HuH-7 (cell line): ENCODE data around the gene GPR33.
A peak's percentile ranks its signal among the peaks of the same experiment; 100 is the strongest.
"Not testable (repeated sequence)": the region's sequence is repeated elsewhere in the genome, so short reads cannot be mapped to it uniquely, and the experiment has no call there.

ENCODE experiments used
- DNase-seq: peaks from one replicate; pipeline ENCODE4 v3.0.0; 2011; ENCODE audit warnings: low spot score

Gene GPR33, protein sequence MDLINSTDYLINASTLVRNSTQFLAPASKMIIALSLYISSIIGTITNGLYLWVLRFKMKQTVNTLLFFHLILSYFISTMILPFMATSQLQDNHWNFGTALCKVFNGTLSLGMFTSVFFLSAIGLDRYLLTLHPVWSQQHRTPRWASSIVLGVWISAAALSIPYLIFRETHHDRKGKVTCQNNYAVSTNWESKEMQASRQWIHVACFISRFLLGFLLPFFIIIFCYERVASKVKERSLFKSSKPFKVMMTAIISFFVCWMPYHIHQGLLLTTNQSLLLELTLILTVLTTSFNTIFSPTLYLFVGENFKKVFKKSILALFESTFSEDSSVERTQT

DNA sequence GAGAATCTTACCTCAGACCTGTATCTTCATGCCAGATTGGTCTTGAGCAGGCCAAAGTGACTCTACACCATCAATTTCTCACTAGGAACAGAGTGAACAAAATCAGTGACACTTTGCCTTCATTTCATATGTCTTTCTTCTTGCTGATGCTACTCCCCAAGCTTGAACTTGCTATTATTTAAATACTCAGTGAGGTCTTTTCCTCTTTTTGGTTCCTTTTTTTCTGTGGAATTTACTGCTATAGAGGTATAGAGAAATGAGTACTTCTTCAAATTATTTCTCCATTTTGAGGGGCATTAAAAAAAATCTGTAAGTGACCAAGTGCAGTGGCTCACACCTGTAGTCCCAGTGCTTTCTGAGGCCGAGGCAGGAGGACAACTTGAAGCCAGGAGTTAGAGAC, at the start of gene GPR33:
GPR33 (minus strand) TSS at position 154 of the 400 bp plus-strand sequence. CDS start 4,074 bp downstream, outside the sequence.
- DNase-seq, result no peak

DNA sequence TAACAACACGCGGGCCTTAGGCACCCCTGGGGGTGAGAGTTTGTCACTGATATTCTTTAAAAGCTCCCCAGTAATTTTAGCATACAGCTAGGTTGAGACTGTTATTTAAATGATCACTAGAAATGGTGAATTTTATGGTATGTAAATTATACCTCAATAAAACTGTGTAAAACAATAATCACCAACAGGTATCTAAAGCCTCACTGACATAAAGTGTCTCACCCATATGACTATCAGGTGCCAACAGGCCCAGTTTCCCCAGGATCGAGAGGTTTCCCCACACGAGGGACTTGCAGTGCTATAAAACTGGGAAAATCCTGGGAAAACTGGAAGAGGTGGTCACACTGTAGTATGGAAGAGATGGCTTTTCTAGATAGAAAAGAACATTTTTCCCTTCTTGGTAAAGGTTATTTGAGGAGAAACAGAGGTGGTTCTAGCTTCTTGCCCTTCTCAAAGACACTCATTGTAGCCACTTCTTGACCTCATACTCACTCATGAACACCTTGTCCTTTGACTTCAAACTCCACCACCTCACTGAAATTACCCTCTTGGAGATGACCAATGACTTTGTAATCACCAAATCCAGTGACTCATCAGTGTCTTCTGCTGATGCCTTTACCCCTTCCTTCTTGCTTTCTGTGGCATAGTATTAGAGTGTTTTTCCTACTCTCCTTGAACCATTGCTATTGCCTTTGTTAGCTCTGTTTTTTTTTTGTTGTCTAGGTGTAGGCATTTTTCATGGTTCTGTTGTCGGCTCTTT, 48.5 kb upstream of the GPR33 start:
- DNase-seq, result no peak

DNA sequence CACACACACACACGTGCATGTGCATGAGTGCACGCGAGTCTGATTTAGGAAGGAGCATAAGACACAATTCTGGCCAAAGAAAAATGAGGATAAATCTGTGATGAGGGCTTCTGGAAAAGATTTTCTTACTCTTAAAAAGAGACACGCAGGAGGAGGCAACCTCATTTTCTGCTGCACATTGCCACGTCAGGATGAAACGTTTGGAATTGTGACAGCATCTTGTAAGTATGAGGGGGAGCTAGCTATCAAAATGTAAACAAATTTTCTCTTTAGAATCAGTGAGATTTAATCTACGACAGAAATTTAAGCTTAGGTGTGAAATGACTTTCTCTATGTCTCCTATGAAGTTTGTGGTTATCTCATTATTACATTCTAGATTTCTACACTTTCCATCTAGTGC, 42.3 kb upstream of the GPR33 start:
- DNase-seq, result no peak

DNA sequence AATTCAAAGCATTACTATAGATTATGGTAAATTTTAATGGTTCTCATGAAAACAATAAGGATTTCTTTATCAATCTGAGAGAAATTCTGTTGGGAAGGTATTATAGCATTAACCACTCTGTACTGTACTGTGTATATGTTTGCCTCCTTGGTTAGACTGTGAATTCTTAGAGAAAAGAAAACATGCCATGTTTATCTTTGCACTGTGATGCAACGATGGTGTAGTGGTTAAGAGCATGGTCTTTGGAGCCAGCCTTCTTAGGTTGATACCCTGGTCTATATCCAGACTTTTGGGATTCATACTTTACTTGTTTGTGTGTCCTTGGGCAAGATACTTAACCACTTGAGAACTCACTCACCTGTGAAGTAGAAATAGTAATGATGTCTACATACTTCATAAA, 41.2 kb upstream of the GPR33 start:
- peak; percentile 55 for DNase-seq

DNA sequence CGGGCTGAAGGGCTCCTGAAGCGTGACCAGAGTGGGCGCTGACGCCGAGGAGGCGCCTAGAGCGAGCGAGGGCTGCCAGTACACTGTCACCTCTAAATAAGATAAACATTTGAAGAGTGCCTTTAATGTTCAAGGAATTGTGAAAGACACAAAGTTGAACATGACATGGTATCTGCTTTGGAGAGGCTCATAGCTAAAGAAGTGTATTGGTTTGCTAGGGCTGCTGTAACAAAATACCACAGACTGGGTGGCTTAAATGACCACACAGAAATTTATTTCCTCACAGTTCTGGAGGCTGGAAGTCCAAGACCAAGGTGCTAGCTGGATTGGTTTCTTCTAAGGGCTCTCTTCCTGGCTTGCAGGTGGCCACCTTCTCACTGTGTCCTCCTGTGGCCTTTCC, 39.7 kb upstream of the GPR33 start:
- no peak for DNase-seq

DNA sequence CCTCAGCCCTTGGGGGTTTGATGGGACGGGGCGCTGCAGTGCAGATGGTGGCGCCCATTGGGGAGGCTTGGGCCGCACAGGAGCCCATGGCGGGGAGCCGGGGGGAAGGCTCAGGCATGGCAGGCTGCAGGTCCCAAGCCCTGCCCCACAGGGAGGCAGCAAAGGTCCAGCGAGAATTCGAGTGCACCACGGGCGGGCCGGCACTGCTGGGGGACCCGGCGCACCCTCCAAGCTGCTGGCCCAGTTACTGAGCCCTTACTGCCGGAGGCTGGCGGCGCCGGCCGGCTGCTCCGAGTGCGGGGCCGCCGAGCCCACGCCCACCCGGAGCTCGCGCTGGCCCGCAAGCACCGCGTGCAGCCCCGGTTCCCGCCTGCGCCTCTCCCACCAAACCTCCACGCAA, 39.2 kb upstream of the GPR33 start:
- DNase-seq, result no peak

DNA sequence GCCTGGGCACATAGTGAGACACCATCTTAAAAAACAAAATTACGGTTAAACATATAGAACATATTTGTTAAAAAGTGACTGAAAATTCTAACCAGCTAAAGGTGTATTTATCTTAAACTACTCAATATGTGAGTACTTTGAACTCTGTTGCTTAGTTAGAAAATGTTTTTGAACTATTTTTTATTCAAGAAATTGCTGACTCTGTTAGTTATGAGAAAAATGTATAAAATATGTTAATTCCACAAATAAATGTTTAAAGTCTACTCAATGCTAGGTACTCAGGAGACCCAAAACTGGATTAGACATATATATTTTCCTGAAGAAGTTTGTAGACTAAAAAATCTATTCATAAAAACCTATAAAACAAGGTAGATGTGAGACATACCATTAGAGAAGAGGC, 23.0 kb upstream of the GPR33 start:
- no peak for DNase-seq

DNA sequence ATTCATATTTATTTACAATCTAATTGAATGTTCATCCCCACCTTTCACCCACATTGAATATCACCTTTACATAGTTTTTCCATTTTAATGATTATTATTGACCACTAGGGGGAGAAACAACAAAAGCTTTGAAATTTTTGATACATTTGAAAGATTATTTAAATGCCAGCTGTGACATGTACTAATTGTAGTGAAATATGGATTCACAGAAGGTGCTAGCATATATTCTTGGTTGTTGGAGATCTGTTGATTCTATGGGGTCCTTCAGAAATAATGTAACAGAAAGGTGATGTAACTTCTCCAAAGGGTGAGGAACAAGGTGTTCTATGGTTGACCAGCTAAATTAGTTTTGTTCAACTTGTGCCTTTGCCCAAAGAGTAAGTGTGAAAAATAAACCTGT, 22.4 kb upstream of the GPR33 start:
- peak; percentile 67 for DNase-seq

DNA sequence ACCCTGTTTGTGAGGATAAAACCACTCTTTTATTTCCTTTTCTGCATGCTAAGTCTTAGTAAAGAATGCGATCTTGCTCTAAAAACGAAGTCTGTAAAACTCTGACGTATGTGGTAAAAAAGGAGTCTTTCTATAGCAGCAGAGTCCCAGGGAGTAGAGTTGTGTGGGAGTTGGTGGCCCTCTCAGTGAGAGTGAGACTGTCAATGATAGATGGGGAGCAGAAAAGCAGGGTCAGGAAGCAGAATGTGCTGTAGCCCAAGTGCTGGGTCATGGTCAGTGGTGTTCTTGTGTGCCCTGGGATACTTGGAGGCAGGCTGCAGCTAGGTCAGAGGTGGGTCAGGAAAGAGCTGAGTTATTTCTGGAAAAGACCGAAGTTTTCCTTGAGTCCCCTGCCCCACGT, 20.3 kb upstream of the GPR33 start:
- no peak for DNase-seq

DNA sequence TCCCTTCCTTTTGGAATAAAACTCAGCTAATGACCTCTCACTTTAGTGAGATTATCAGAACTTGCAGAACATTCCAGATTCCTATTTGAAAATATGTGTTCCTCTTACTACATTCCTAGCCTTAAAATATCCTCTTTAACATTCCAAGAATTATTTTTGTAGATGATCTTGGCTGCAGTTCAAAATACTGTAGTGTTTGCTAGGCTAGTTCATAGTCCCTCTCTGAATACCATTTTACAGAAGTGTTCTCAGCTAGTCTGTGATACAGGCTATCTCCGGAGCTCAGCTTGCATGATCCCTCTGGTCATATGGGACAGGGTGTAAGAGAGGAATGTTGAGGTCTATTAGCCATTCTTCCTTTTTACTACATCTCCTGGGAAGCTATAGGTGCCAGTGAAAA, 17.6 kb upstream of the GPR33 start:
- DNase-seq, result no peak

DNA sequence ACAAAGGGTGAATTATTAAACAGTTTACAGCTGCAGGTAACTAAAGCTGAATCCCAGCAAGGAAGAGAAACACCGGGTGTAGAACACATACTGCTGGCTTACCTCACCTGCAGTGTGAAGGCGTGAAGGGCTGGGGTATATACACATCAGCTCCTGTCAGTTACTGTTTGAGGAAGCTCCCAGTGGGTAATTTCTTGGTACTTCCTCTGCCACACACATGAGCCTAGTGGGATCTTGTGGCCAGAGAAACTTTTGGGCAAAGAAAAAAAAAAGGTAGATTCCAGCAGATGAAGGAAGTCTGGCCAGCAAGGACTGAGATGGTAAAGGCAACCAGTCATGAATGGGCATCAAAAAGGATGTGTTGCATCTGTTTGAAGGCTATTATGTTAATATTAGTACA, 14.0 kb upstream of the GPR33 start:
- DNase-seq, result no peak

DNA sequence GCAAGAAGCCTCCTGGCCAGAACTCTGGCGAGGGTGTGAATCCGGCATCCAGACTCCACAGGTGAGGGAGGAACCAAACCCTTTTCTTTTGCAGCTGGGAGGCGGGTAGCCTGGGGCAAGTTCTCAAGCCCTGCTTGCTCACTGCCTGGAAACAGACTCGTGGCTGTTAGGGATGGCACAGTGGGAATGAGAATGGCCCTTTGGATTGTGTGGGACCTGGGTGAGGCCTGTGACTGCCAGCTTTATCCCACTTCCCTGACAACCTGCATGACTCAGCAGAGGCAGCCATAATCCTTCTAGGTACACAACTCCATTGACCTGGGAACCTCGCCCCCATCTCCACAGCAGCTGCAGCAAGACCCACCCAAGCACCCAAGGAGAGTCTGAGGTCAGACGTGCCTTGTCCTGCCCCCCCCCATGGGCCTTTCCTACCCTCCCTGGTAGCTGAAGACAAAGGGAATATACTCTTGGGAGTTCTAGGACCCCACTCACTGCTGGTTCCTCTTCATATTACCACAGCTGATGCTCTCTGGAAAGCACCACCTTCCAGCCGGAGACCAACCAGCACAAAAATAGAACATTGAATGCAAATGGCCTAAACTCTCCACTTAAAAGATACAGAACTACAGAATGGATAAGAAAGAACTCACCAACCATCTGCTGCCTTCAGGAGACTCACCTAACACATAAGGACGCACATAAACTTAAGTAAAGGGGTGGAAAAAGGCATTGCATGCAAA, 5.1 kb upstream of the GPR33 start:
- no peak for DNase-seq

DNA sequence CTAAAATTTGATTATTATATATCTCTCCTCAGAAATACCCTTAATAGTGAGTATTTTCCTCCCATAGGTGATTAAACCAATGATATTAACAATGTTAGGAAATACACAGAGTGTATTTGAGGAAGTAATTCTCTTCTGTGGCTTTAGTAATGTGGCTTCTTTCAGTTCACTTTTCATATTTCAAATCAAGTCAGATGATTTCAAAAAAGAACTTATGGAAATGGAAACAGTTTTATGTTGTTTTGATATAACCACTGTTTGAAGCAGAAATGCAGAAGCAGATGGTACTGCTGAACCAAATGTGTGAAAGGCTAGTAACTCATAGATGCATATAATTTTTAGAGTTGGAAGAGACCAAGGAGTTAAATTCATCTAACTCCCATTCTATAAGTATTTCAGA, 1.9 kb upstream of the GPR33 start:
- DNase-seq, result no peak

DNA sequence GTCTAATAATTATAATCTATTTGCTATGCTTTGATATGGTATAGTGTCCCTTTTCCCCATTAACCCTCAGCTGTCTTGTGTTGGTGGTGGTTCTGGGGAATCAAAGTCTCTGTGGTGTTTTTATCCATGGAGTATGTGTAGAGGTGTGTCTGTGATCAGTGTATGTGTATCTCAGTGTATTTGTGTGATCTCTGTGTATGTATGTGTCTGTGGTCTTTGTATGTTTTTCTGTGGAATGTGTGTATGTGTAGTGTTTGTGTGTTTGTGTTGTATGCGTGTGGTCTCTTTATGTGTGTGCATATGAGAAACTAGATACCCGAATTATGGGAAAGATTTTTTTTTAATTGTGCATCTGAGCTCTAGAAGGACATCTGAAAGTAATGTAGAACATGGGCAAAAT, 1.1 kb downstream of the GPR33 start:
- DNase-seq, result no peak

DNA sequence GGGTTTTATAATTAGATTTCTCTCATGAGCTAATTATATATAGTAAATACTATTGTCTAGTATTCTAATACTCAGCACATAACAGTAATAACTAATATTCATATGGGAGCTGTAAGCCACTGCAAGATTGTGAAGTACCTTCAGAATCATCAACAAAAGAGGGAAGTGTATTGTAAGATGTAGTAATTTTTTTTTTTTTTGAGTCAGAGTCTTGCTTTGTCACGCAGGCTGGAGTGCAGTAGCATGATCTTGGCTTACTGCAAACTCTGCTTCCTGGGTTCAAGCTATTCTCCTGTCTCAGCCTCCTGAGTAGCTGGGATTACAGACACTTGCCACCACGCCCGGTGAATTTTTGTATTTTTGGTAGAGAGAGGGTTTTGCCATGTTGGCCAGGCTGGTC, 3.1 kb downstream of the GPR33 start:
- no peak for DNase-seq

DNA sequence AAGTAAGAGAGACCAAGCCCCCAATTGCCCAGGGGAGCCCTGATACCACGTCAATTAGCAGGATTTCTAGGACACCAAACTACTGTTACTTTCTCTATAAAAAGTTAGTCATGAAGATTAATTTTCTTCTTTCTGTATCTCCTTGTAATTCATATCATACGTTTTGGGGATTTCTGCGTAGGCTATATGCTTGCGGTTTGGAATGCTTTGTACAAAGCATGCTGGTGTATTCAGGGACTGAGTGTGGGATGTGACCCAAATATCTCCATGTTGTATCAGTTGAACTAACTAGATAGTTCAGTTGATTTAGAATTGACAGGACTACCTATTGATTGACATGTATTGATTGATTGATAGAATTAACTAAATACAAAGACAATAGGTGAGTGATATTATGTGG, 7.7 kb downstream of the GPR33 start:
- no peak for DNase-seq

DNA sequence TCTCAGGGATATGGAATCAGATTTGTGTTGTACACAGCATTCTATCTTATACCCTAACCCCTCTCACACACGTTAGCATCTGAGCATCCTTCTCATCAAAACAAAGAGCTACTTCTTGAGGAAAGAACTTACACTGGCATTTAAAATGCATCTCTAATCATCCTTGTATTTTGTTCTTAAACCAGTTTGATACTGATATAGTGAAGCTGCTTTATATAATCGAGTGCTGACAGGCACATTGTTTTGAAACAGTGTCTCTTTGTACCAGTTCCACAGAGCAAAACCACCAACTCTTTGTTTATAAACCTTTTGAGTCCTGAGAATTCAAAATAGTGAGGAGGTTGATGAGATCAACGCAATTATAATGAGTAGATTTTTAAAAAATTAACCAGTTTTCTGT, 8.8 kb downstream of the GPR33 start:
- no peak for DNase-seq

DNA sequence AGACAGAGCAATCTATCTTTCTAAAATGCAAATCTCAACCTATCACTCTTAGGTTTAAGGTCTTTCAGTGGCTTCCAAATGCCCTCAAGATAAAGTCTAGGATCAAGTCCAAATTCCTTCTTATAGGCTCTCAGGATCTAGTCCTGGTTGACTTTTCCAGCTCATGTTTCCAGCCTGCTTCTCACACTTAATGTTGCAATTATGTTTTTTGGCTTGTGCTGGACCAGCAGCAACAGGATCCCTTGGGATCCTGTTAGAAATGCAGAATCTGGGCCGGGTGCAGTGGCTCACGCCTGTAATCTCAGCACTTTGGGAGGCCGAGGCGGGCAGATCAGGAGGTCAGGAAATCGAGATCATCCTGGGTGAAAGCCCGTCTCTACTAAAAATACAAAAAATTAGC, 10.6 kb downstream of the GPR33 start:
- DNase-seq, result no peak

DNA sequence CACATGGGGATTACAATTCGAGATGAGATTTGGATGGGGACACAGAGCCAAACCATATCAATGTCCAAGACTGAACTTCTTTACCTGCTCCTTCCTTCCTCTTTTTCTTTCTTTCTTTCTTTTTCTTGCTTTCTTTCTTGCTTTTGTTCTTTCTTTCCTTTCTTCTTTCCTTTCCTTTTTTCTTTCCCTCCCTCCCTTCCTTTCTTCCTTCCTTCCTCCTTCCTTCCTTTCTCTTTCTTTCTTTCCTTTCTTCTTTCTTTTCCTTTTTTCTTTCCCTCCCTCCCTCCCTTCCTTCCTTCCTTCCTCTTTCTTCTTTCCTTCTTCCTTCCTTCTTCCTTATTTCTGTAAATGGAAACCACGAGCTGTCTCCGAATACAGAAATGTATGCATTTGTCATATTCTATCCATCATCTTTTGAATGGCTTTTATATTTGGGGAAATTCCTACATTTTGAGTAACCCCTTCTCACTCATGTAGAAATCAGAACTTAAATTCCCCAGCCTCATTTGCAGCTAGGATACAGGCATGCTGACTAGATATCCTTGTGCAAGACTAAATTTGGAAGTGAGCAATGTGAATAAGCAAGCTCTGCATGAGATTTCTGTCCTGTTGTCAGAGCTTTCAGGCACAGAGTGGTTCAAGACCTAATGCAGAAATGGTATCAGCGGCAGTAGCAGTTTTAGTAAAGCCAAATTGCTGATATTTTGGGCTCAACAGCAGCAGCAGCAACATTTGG, 11.5 kb downstream of the GPR33 start:
- DNase-seq, result no peak

DNA sequence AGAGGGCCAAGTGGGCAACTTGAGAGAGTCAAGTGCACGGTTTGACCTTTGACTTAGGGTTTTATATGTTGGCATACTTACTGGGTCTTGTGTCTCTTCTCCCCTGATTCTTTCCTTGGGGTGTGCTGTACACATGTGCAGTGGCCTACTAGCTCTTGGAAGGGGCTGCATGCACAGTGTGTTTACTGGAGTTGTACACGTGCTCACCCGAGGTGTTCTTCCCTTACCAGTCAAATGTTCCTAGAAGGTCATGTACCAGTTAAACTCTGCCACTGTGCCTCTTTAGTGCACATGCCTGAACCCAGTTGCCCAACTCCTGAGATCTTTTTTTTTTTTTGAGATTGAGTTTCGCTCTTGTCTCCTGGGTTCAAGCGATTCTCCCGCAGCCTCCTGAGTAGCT, 21.3 kb downstream of the GPR33 start:
- no peak for DNase-seq

DNA sequence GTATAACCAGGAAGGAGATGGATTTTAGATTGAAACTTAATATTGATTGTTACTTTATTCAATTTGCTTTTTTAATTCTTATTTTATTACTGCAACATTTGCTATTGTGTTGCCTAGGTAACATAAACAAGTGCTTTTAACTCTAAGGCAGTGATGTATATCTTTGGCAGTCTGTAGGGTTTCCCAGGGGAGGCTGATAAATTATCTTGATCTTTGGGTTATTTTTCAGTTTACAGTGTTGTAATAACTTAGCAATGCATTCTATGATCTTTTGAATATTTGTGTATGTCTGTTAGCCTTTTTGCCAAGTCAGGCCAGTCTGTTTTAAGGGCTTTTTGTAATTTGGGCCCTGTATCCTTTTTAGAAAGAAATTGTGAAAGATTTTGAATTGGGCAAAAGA, 22.7 kb downstream of the GPR33 start:
- no peak for DNase-seq

DNA sequence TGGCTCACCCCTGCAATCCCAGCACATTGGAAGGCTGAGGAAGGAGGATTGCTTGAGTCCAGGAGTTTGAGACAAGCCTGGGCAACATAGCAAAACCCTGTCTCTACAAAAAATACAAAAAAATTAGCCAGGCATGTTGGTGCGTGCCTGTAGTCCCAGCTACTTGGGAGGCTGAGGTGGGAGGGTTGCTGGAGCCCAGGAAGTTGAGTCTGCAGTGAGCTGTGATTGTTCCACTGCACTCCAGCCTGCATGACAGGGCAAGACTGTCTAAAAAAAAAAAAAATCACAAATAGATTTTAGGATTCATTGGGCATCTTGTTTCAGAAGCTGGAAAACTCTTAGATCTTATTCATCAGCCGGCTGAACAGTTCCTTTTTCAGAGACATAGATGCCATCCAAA, 25.4 kb downstream of the GPR33 start:
- DNase-seq, result not testable (repeated sequence)
